Omental fat pad (tissue), 4 donors: ENCODE results near the gene LILRB1. TPM values are rescaled to one million over a fixed set of nuclear protein-coding genes. Genes with fewer than 3 reads are reported as not detected.

Experiments used
- ATAC-seq: fragments of 150-250 bp; one replicate; pipeline ENCODE4 v1.9.1; 2016; ENCODE audit warnings: mild to moderate bottlenecking, moderate library complexity; ENCODE audit not compliant: low FRiP score
- DNase-seq: peaks from one replicate; pipeline ENCODE4 v3.0.0-alpha.2; 2019; ENCODE audit warnings: low spot score
- CTCF ChIP-seq, 3 donors: fragments of 450-650 bp; IDR thresholded peaks; one replicate each; pipeline ENCODE4 v1.5.1; 2016 to 2017; ENCODE audit warnings: antibody characterized with exemption in 3 of 3, mild to moderate bottlenecking in 3 of 3, moderate library complexity in 2 of 3
- total RNA-seq, 4 donors: library from RNA; depleted of rRNA; stranded (reverse); fragments of >200 nt; gene quantifications; one replicate each; pipeline ENCODE4 v1.1.0, GENCODE V29; 2016

The LILRB1 gene
- total RNA-seq, 4 donors from 2014 or later, result 1.4 to 17.3 (median 6.1) TPM

- no peak for TF ChIP-seq CTCF (IDR thresholded peaks at IDR 0.05)
- no peak for DNase-seq
- ATAC-seq, result no peak
Measured at GRCh38 chr19:54606230-54606629, 24.1 kb upstream of the LILRB1 start.

- no peak for DNase-seq
- no peak for ATAC-seq
- TF ChIP-seq CTCF (IDR thresholded peaks at IDR 0.05), result no peak
Measured at GRCh38 chr19:54606891-54607784, 23.1 kb upstream of the LILRB1 start.

GRCh38 chr19:54607785-54608150 is 22.5 kb upstream of the LILRB1 start:
- no peak for TF ChIP-seq CTCF (IDR thresholded peaks at IDR 0.05)
- ATAC-seq, result no peak
- no peak for DNase-seq

- DNase-seq, result no peak
- no peak for ATAC-seq
- no peak for TF ChIP-seq CTCF (IDR thresholded peaks at IDR 0.05)
Measured at GRCh38 chr19:54608205-54608604, 22.1 kb upstream of the LILRB1 start.

- ATAC-seq (no peak), DNase-seq (no peak)
- TF ChIP-seq CTCF (IDR thresholded peaks at IDR 0.05), result no peak
Measured at GRCh38 chr19:54608792-54609191, 21.5 kb upstream of the LILRB1 start.

GRCh38 chr19:54609356-54609791 is 20.9 kb upstream of the LILRB1 start:
- TF ChIP-seq CTCF (IDR thresholded peaks at IDR 0.05), result no peak
- DNase-seq (no peak), ATAC-seq (no peak)

- DNase-seq (no peak), ATAC-seq (no peak)
- no peak for TF ChIP-seq CTCF (IDR thresholded peaks at IDR 0.05)
Measured at GRCh38 chr19:54612428-54612827, 17.9 kb upstream of the LILRB1 start.
